NCI-H2107 (cell line): ENCODE measurements around the gene RAB11FIP3.

Source experiments
- DNase-seq: peaks from one replicate; lab custom pipeline; 2025; lab: John Stamatoyannopoulos, UW

The RAB11FIP3 gene

GRCh38 chr16:533391-534123 lies 108.1 kb downstream of the RAB11FIP3 start:
- no peak for DNase-seq

GRCh38 chr16:534135-534534 lies 108.7 kb downstream of the RAB11FIP3 start:
- DNase-seq, result no peak

GRCh38 chr16:534856-535445 lies 109.5 kb downstream of the RAB11FIP3 start:
- no peak for DNase-seq

- peak; percentile 31 for DNase-seq
Measured at GRCh38 chr16:535446-536405, 110.3 kb downstream of the RAB11FIP3 start.

- no peak for DNase-seq
Measured at GRCh38 chr16:536746-537145, 111.3 kb downstream of the RAB11FIP3 start.

GRCh38 chr16:537415-538335 lies 112.2 kb downstream of the RAB11FIP3 start:
- no peak for DNase-seq

- DNase-seq, result no peak
Measured at GRCh38 chr16:539901-540530, 114.6 kb downstream of the RAB11FIP3 start.

- no peak for DNase-seq
Measured at GRCh38 chr16:540645-541340, 115.3 kb downstream of the RAB11FIP3 start.

GRCh38 chr16:543301-544164 lies 118.1 kb downstream of the RAB11FIP3 start:
- no peak for DNase-seq

- no peak for DNase-seq
Measured at GRCh38 chr16:544517-544916, 119.1 kb downstream of the RAB11FIP3 start.

- DNase-seq, result no peak
Measured at GRCh38 chr16:546909-547770, 121.7 kb downstream of the RAB11FIP3 start.

GRCh38 chr16:548586-548985 lies 123.1 kb downstream of the RAB11FIP3 start:
- DNase-seq, result no peak

- DNase-seq, result no peak
Measured at GRCh38 chr16:549544-550263, 124.3 kb downstream of the RAB11FIP3 start.

GRCh38 chr16:551210-551609 lies 125.8 kb downstream of the RAB11FIP3 start:
- no peak for DNase-seq

- DNase-seq, result no peak
Measured at GRCh38 chr16:552171-552570, 126.7 kb downstream of the RAB11FIP3 start.

GRCh38 chr16:553601-554296 lies 128.3 kb downstream of the RAB11FIP3 start:
- DNase-seq, result no peak

- no peak for DNase-seq
Measured at GRCh38 chr16:554297-554621, 128.8 kb downstream of the RAB11FIP3 start.
